HG03439 (cell line): ENCODE data around the gene HDAC2.
"Not testable (repeated sequence)": the region's sequence is repeated elsewhere in the genome, so short reads cannot be mapped to it uniquely, and the experiment has no call there.

ENCODE experiments used
- ATAC-seq: cut with Tn5 transposase; IDR thresholded peaks from one replicate; pipeline ENCODE4 v1.9.1; 2021; ENCODE audit warnings: mild to moderate bottlenecking, moderate library complexity; ENCODE audit not compliant: unreplicated experiment

Gene HDAC2

GRCh38 chr6:113976806-113977205 lies 5.9 kb upstream of the HDAC2 start:
- no peak for ATAC-seq

GRCh38 chr6:113971741-113972140 lies 793 bp upstream of the HDAC2 start:
- no peak for ATAC-seq

GRCh38 chr6:113969888-113970804 lies 802 bp downstream of the HDAC2 start:
- ATAC-seq = peak; percentile 36

GRCh38 chr6:113968472-113968871 lies 2.5 kb downstream of the HDAC2 start:
- ATAC-seq = no peak

GRCh38 chr6:113967777-113968176 lies 3.2 kb downstream of the HDAC2 start:
- no peak for ATAC-seq

- ATAC-seq = peak; percentile 59
Measured at GRCh38 chr6:113960795-113961194, 10.2 kb downstream of the HDAC2 start.

GRCh38 chr6:113959235-113959634 lies 11.7 kb downstream of the HDAC2 start:
- no peak for ATAC-seq

GRCh38 chr6:113954653-113955052 lies 16.3 kb downstream of the HDAC2 start:
- ATAC-seq = no peak

GRCh38 chr6:113953346-113953745 lies 17.6 kb downstream of the HDAC2 start:
- ATAC-seq = no peak

- ATAC-seq = no peak
Measured at GRCh38 chr6:113949499-113949898, 21.4 kb downstream of the HDAC2 start.

GRCh38 chr6:113944701-113945100 lies 26.2 kb downstream of the HDAC2 start:
- ATAC-seq = no peak

GRCh38 chr6:113939825-113940224 lies 31.1 kb downstream of the HDAC2 start:
- no peak for ATAC-seq

GRCh38 chr6:113936093-113936934 lies 34.6 kb downstream of the HDAC2 start:
- ATAC-seq = peak; percentile 85

- no peak for ATAC-seq
Measured at GRCh38 chr6:113934101-113934500, 36.8 kb downstream of the HDAC2 start.

GRCh38 chr6:113931907-113932306 lies 39.0 kb downstream of the HDAC2 start:
- not testable (repeated sequence) for ATAC-seq

- ATAC-seq = no peak
Measured at GRCh38 chr6:113930183-113930582, 40.8 kb downstream of the HDAC2 start.

GRCh38 chr6:113927001-113927400 lies 43.9 kb downstream of the HDAC2 start:
- ATAC-seq = no peak

- ATAC-seq = no peak
Measured at GRCh38 chr6:113925378-113925777, 45.6 kb downstream of the HDAC2 start.

GRCh38 chr6:113924312-113924723 lies 46.6 kb downstream of the HDAC2 start:
- no peak for ATAC-seq

- no peak for ATAC-seq
Measured at GRCh38 chr6:113923526-113923925, 47.4 kb downstream of the HDAC2 start.

- ATAC-seq = no peak
Measured at GRCh38 chr6:113921299-113921904, 49.5 kb downstream of the HDAC2 start.
